Transverse colon (tissue), 4 donors: Measurements from ENCODE around the gene SH3RF3. TPM values are rescaled to one million over a fixed set of nuclear protein-coding genes. Genes with fewer than 3 reads are reported as not detected.

Source experiments
- DNase-seq: peaks from one replicate; pipeline ENCODE4 v3.0.0-alpha.2; 2019
- H3K27ac ChIP-seq, 4 donors: fragments of 200-600 bp; sonication (generic); 2 replicates each; pipeline ENCODE4 v1.5.1; 2016 to 2018; ENCODE audit warnings: inconsistent platforms in 4 of 4
- H3K27me3 ChIP-seq: fragments of 200-600 bp; sonication (generic); 2 replicates; pipeline ENCODE4 v1.5.1; 2017; ENCODE audit warnings: inconsistent platforms
- H3K36me3 ChIP-seq, 4 donors: fragments of 200-600 bp; sonication (generic); 2 replicates each; pipeline ENCODE4 v1.5.1; 2017 to 2019; ENCODE audit warnings: inconsistent platforms in 4 of 4
- H3K4me1 ChIP-seq, 4 donors: fragments of 200-600 bp; sonication (generic); 2 replicates each; pipeline ENCODE4 v1.5.1; 2017 to 2020; ENCODE audit warnings: inconsistent platforms in 4 of 4
- H3K4me3 ChIP-seq, 4 donors: fragments of 200-600 bp; sonication (generic); 1 replicate in 1 of 4; 2 replicates in 3 of 4; pipeline versions ENCODE4 v1.5.1 to v1.6.1; 2017 to 2019; ENCODE audit warnings: inconsistent platforms in 4 of 4
- H3K9me3 ChIP-seq, 2 donors: fragments of 200-600 bp; sonication (generic); 2 replicates each; pipeline ENCODE4 v1.5.1; 2017 to 2019; ENCODE audit warnings: inconsistent platforms in 2 of 2
- CTCF ChIP-seq, 5 experiments: fragments of 200-600 bp in 3 of 5; fragments of 450-650 bp in 2 of 5; sonication (generic) in 3 of 5; IDR thresholded peaks; 1 replicate in 2 of 5; 2 replicates in 3 of 5; pipeline ENCODE4 v1.5.1; 2016 to 2017; ENCODE audit warnings: antibody characterized with exemption in 5 of 5, inconsistent platforms in 3 of 5, mild to moderate bottlenecking in 2 of 5, moderate library complexity in 1 of 5
- EP300 ChIP-seq: sonication (generic); formaldehyde crosslinking; IDR thresholded peaks from one replicate; pipeline ENCODE4 v1.6.1; 2017; ENCODE audit warnings: antibody characterized with exemption, low read depth
- POLR2A ChIP-seq: fragments of 450-650 bp; IDR thresholded peaks from one replicate; pipeline ENCODE4 v1.6.1; 2016; ENCODE audit warnings: antibody characterized with exemption, mild to moderate bottlenecking, moderate library complexity
- POLR2AphosphoS5 ChIP-seq, 3 donors: sonication (generic); formaldehyde crosslinking; IDR thresholded peaks; one replicate each; pipeline ENCODE4 v1.6.1; 2016; ENCODE audit warnings: antibody characterized with exemption in 3 of 3
- WGBS, 2 donors: methylation state at CpG; one replicate each; pipeline ENCODE4 v1.1.5; 2018; ENCODE audit warnings: low coverage in 1 of 2; 5-methylcytosine and 5-hydroxymethylcytosine counted together
- in situ Hi-C, 4 donors: fragments of 200-750 bp; cut with MboI; loops; one replicate each; pipeline versions ENCODE4 v1.15.0 to v1.15.1; 2017; ENCODE audit warnings: low sequenced_read_pairs in 3 of 4, low pct_ligation_motif_present in 1 of 4, low pct_unique_long_range_greater_than_20kb in 1 of 4
- intact Hi-C: fragments of 100-400 bp; cut with DNase I; formaldehyde crosslinking; loops from one replicate; pipeline ENCODE4 v1.15.1; 2023; ENCODE audit warnings: low total_unique reads
- total RNA-seq, 4 donors: library from RNA; depleted of rRNA; stranded (reverse); fragments of >200 nt; gene quantifications; one replicate each; pipeline ENCODE4 v1.1.0, GENCODE V29; 2016

Gene SH3RF3
- total RNA-seq, 4 donors from 2014 or later = 1.9 to 8.8 (median 2.9) TPM

GRCh38 chr2:109189751-109190150 lies 60.7 kb downstream of the SH3RF3 start:
- H3K36me3 ChIP-seq = no peaks in the 10 kb centered on the region
- intact Hi-C loops (no loop called here), in situ Hi-C loops (no loop called here)
- DNase-seq = no peak
- WGBS, 2 donors = 71% methylated on average over 5 of the region's 5 CpGs; no CpG with 5 or more reads in 1 of the 2 donors
- peaks cover 0 to 14% (median 9%) of the 10 kb centered on the region in 4 donors for H3K4me1 ChIP-seq
- no peaks in the 10 kb centered on the region for H3K27me3 ChIP-seq
- H3K4me3 ChIP-seq = no peak overlapping the region
- H3K9me3 ChIP-seq = no peaks in the 10 kb centered on the region
- TF ChIP-seq CTCF (IDR thresholded peaks at IDR 0.05) = no peak
- no peak for TF ChIP-seq POLR2A
- no peak for TF ChIP-seq POLR2AphosphoS5 (IDR thresholded peaks at IDR 0.05)
- no peak for TF ChIP-seq EP300
- H3K27ac ChIP-seq = no peak overlapping the region

GRCh38 chr2:109193807-109194619 lies 65.0 kb downstream of the SH3RF3 start:
- 76 to 100% methylated on average over 1 to 17 of the region's 17 CpGs for WGBS, 2 donors
- no peak overlapping the region for H3K27ac ChIP-seq
- no peak for TF ChIP-seq EP300
- no peak for TF ChIP-seq POLR2AphosphoS5 (IDR thresholded peaks at IDR 0.05)
- TF ChIP-seq CTCF (IDR thresholded peaks at IDR 0.05) = no peak
- TF ChIP-seq POLR2A = no peak
- in situ Hi-C loops (no loop called here), intact Hi-C loops (no loop called here)
- peaks cover 0 to 9% (median 4%) of the 10 kb centered on the region in 4 donors for H3K4me1 ChIP-seq
- H3K9me3 ChIP-seq = no peaks in the 10 kb centered on the region
- DNase-seq = no peak
- H3K4me3 ChIP-seq = no peak overlapping the region
- no peaks in the 10 kb centered on the region for H3K36me3 ChIP-seq
- H3K27me3 ChIP-seq = no peaks in the 10 kb centered on the region

- H3K27ac ChIP-seq = no peak overlapping the region
- no peak for TF ChIP-seq CTCF (IDR thresholded peaks at IDR 0.05)
- no peak for TF ChIP-seq POLR2AphosphoS5 (IDR thresholded peaks at IDR 0.05)
- no peak for TF ChIP-seq POLR2A
- TF ChIP-seq EP300 = no peak
- in situ Hi-C loops (no loop called here), intact Hi-C loops (no loop called here)
- peaks cover 0 to 9% (median 4%) of the 10 kb centered on the region in 4 donors for H3K4me1 ChIP-seq
- H3K9me3 ChIP-seq = no peaks in the 10 kb centered on the region
- H3K27me3 ChIP-seq = no peaks in the 10 kb centered on the region
- no peak overlapping the region for H3K4me3 ChIP-seq
- WGBS, 2 donors = 68 to 82% methylated on average over 2 of the region's 2 CpGs
- DNase-seq = no peak
- no peaks in the 10 kb centered on the region for H3K36me3 ChIP-seq
These were observed 65.6 kb downstream of the SH3RF3 start for GRCh38 chr2:109194620-109194937.

GRCh38 chr2:109195193-109196045 lies 66.4 kb downstream of the SH3RF3 start:
- 70 to 75% methylated on average over 4 to 19 of the region's 19 CpGs for WGBS, 2 donors
- H3K4me3 ChIP-seq = no peak overlapping the region
- intact Hi-C loops = no loop called here

More at GRCh38 chr2:109195193-109196045, 66.4 kb downstream of the SH3RF3 start:
- no peak overlapping the region for H3K27ac ChIP-seq
- TF ChIP-seq EP300 = no peak
- TF ChIP-seq POLR2A = no peak
- TF ChIP-seq POLR2AphosphoS5 (IDR thresholded peaks at IDR 0.05) = no peak
- TF ChIP-seq CTCF (IDR thresholded peaks at IDR 0.05) = no peak
- in situ Hi-C loops = no loop called here
- H3K4me1 ChIP-seq = peaks cover 0 to 9% (median 4%) of the 10 kb centered on the region in 4 donors
- no peaks in the 10 kb centered on the region for H3K9me3 ChIP-seq
- DNase-seq = no peak
- H3K27me3 ChIP-seq = no peaks in the 10 kb centered on the region
- no peaks in the 10 kb centered on the region for H3K36me3 ChIP-seq
